ENCODE results near the gene TMEM138. TPM values are rescaled to one million over a fixed set of nuclear protein-coding genes. Genes with fewer than 3 reads are reported as not detected.
A peak's percentile ranks its signal among the peaks of the same experiment; 100 is the strongest.

TMEM138 gene
- total and polyA plus RNA-seq, 2 of the 13 experiments (the other 11 are each of a cell fraction or from before 2014, with no cell fraction given), result 43.5 to 61.0 TPM

DNA sequence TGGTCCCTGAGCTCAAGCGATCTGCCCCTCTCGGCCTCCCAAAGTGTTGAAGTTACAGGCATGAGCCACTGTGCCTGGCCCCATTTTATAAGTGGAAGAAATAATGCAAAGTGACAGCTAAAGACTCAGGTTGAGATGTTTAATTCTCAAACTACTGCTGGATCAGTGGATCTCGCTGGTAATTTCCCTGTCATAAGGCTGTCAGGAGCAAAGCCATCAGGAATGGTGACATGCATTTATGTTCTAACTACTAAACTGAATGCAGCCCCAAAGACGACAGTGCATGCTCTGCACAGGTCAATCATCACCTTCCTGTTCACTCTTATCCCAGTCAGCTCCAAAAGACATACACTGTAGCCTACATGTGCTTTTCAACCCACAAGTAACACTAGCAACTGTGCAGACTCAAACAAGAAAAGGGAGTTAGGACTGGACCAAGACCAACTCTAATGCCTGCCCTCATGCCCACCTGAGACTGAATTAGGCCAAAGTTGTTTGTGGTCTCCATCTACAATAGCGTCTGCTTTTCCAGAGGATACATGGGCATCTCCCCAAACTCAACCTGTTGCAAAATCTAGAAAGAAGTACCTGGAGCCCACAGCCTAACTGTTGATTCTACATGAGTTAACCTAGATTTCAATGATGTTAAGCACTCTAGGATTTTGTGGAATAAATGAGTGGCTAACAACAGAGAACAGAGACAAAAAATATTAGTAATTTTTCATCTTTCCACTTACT is 45.0 kb downstream of the TMEM138 start:
- in situ Hi-C loops (cut with HindIII; ENCODE audit: extremely low pct_ligation_motif_present, low pct_unique_long_range_greater_than_20kb) (no loop called here), intact Hi-C loops (cut with micrococcal nuclease; ENCODE audit: unreplicated experiment) (no loop called here)
- no peak overlapping the region for H3K27ac ChIP-seq (ENCODE audit: extremely low read length, insufficient read depth, low read length)
- no TSS peak for BruUV-seq (replicated peaks)
- H3K4me1 ChIP-seq (ENCODE audit: insufficient read depth, low read length), result no peaks in the 10 kb centered on the region
- H3K4me3 ChIP-seq (replicated peaks in 1 of 3; ENCODE audit: insufficient read depth in 1 of 3, low read depth in 2 of 3, low read length in 3 of 3), result no peak overlapping the region
- H3K27me3 ChIP-seq (ENCODE audit: control insufficient read depth in 1 of 2, insufficient read depth in 2 of 2, low read length in 2 of 2), result no peaks in the 10 kb centered on the region
- H4K20me1 ChIP-seq (ENCODE audit: insufficient read depth, low read length), result no peaks in the 10 kb centered on the region
- WGBS (ENCODE audit: low lambda C conversion rate), result 100% methylated on average over 4 of the region's 5 CpGs
- H2AFZ ChIP-seq (ENCODE audit: low read length), result no peak overlapping the region
- H3K9me3 ChIP-seq (ENCODE audit: low read length), result no peaks in the 10 kb centered on the region
- H3K79me2 ChIP-seq (ENCODE audit: insufficient read depth, low read length), result no peaks in the 10 kb centered on the region
- TF ChIP-seq POGZ (CRISPR knock-in tag; IDR thresholded peaks at IDR 0.05) (no peak), KDM3A (CRISPR knock-in tag; IDR thresholded peaks at IDR 0.05; ENCODE audit: low read depth) (no peak), ZNF772 (CRISPR knock-in tag; IDR thresholded peaks at IDR 0.05) (no peak), ZNF883 (CRISPR knock-in tag; IDR thresholded peaks at IDR 0.05; ENCODE audit: not compliant biosample characterization) (no peak)
- TF ChIP-seq, protein P1, sequence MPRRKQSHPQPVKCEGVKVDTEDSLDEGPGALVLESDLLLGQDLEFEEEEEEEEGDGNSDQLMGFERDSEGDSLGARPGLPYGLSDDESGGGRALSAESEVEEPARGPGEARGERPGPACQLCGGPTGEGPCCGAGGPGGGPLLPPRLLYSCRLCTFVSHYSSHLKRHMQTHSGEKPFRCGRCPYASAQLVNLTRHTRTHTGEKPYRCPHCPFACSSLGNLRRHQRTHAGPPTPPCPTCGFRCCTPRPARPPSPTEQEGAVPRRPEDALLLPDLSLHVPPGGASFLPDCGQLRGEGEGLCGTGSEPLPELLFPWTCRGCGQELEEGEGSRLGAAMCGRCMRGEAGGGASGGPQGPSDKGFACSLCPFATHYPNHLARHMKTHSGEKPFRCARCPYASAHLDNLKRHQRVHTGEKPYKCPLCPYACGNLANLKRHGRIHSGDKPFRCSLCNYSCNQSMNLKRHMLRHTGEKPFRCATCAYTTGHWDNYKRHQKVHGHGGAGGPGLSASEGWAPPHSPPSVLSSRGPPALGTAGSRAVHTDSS (CRISPR knock-in tag; conservative IDR thresholded peaks at IDR 0.05), result no peak
- no peak overlapping the region for H3K9ac ChIP-seq (ENCODE audit: insufficient read depth, low read depth, low read length)
- FAIRE-seq, result no peak
- DNase-seq (ENCODE audit: low spot score), result no peak
- peaks cover 45 to 89% of the 10 kb centered on the region in 2 experiments for H3K36me3 ChIP-seq (replicated peaks in 1 of 2; ENCODE audit: control insufficient read depth in 1 of 2, insufficient read depth in 2 of 2, low read length in 2 of 2)
- ChIA-PET POLR2A (no interaction called here), CTCF (ENCODE audit: low intra/inter-chr PET ratio, low total read pairs) (no interaction called here)
- H3K4me2 ChIP-seq (ENCODE audit: low read depth, low read length), result no peak overlapping the region
- no peak for ATAC-seq

DNA sequence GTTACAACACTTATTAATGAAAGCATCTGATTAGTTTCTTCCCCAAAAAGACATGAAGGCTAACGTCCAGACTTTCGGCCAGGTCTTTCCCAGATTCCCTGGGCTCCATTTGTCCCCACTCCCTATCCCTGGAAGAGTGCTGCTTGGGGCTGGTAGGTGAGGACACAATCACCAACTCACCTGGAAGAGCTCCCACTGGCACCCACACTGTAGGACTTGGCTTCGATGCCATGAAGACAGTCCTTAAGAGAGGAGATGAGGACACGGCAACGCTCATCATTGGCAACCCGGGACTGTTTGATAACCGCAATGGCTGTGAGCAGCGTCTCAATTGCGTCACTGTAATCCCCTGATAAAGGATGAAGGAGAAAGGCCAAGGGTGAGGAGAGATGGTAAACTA is 49.4 kb downstream of the TMEM138 start:
- Histone ChIP-seq H3K9me3 (ENCODE audit: low read length) (no peaks in the 10 kb centered on the region), H3K36me3 (replicated peaks in 1 of 2; ENCODE audit: control insufficient read depth in 1 of 2, insufficient read depth in 2 of 2, low read length in 2 of 2) (peaks cover 38 to 91% of the 10 kb centered on the region in 2 experiments), H3K9ac (ENCODE audit: insufficient read depth, low read depth, low read length) (no peak overlapping the region), H4K20me1 (ENCODE audit: insufficient read depth, low read length) (no peaks in the 10 kb centered on the region), H3K4me2 (ENCODE audit: low read depth, low read length) (no peak overlapping the region), H3K4me3 (replicated peaks in 1 of 3; ENCODE audit: insufficient read depth in 1 of 3, low read depth in 2 of 3, low read length in 3 of 3) (no peak overlapping the region), H3K4me1 (ENCODE audit: insufficient read depth, low read length) (no peaks in the 10 kb centered on the region), H3K27ac (ENCODE audit: extremely low read length, insufficient read depth, low read length) (no peak overlapping the region), H3K27me3 (ENCODE audit: control insufficient read depth in 1 of 2, insufficient read depth in 2 of 2, low read length in 2 of 2) (no peaks in the 10 kb centered on the region), H2AFZ (ENCODE audit: low read length) (no peak overlapping the region), H3K79me2 (ENCODE audit: insufficient read depth, low read length) (no peaks in the 10 kb centered on the region)
- FAIRE-seq (no peak), DNase-seq (ENCODE audit: low spot score) (no peak), ATAC-seq (no peak)
- POLR2A ChIA-PET, result interaction anchor here (1.8 kb wide), 1 partner anchor 18 kb away, joined by 7 read pairs; the partner anchor contains the start of genes CPSF7 and SDHAF2
- CTCF ChIA-PET (ENCODE audit: low intra/inter-chr PET ratio, low total read pairs), result no interaction called here
- in situ Hi-C loops (cut with HindIII; ENCODE audit: extremely low pct_ligation_motif_present, low pct_unique_long_range_greater_than_20kb), result no loop called here
- 86% methylated on average over 9 of the region's 9 CpGs for WGBS (ENCODE audit: low lambda C conversion rate)
- intact Hi-C loops (cut with micrococcal nuclease; ENCODE audit: unreplicated experiment), result no loop called here
- TF ChIP-seq RFX1 (IDR thresholded peaks at IDR 0.05) (no peak), POLR2A (IDR thresholded peaks at IDR 0.05; ENCODE audit: insufficient read depth in 1 of 2, low read depth in 2 of 2, low read length in 2 of 2) (0 out of 4 replicates have a peak, but pooled peaks of 1 of the 2 experiments have one; percentile 23), POLR2G (IDR thresholded peaks at IDR 0.05; ENCODE audit: low read depth, low read length) (0 out of 2 replicates have a peak, but pooled peaks have one; percentile 36), RBM22 (optimal IDR thresholded peaks at IDR 0.05; ENCODE audit: low read length) (peak; percentile 75)
- TF ChIP-seq, protein P2, sequence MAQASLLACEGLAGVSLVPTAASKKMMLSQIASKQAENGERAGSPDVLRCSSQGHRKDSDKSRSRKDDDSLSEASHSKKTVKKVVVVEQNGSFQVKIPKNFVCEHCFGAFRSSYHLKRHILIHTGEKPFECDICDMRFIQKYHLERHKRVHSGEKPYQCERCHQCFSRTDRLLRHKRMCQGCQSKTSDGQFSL (CRISPR knock-in tag; IDR thresholded peaks at IDR 0.05), result no peak
- BruUV-seq (replicated peaks), result no TSS peak
